ENCODE results near the gene FBXL2. TPM values are rescaled to one million over a fixed set of nuclear protein-coding genes. Genes with fewer than 3 reads are reported as not detected.

FBXL2 gene
- total RNA-seq, 1 donor from 2014 or later, result 23.3 TPM

DNA sequence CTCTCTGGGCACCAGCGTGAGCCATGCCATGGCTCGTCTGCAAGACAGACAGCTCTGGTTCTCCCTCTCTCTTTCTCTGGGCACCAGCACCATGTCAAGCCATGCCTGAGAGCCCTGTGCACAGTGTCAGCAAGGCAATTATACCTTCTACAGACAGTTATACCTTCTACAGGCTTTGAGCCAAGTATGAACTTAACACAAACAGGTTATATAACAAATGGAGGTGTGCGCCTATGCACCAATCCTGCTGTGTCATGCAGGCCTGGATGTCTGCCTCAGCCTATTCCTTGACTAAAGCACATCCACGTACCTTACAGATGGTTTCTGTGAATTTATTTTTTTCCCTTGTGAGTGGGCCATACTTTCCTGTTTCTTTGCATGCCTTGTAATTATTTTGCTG lies 5.9 kb upstream of the FBXL2 start:
- H3K9me3 ChIP-seq (ENCODE audit: insufficient read depth, low read depth, low read length), result no peaks in the 10 kb centered on the region
- DNase-seq (ENCODE audit: low read depth) (no peak), FAIRE-seq (no peak)
- no peaks in the 10 kb centered on the region for H3K27me3 Mint-ChIP-seq (ENCODE audit: low read depth, unreplicated experiment)
- H3K27ac Mint-ChIP-seq (ENCODE audit: unreplicated experiment), result no peak overlapping the region
- H3K4me2 ChIP-seq (ENCODE audit: low read length), result no peak overlapping the region
- no peak overlapping the region for H3K4me3 ChIP-seq (ENCODE audit: insufficient read depth, low read depth, low read length)
- no peaks in the 10 kb centered on the region for H3K4me1 ChIP-seq (ENCODE audit: insufficient read depth, low read length)
- H3K79me2 ChIP-seq (ENCODE audit: insufficient read depth, low read length), result no peaks in the 10 kb centered on the region
- no peak overlapping the region for H3K4me3 Mint-ChIP-seq (ENCODE audit: unreplicated experiment)
- peaks cover 19% of the 10 kb centered on the region for H3K9me3 Mint-ChIP-seq (ENCODE audit: unreplicated experiment)
- H3K27me3 ChIP-seq (ENCODE audit: insufficient read depth, low read length), result no peaks in the 10 kb centered on the region
- no peak overlapping the region for H3K27ac ChIP-seq (ENCODE audit: low read depth, low read length)
- TF ChIP-seq CTCF (IDR thresholded peaks at IDR 0.05; ENCODE audit: insufficient read depth, low read depth, low read length), result no peak
- TF ChIP-seq EZH2 (IDR thresholded peaks at IDR 0.05; ENCODE audit: insufficient read depth, low read length), result no peak
- H3K9ac ChIP-seq (ENCODE audit: low read length), result no peak overlapping the region
- H4K20me1 ChIP-seq (ENCODE audit: insufficient read depth, low read length), result no peaks in the 10 kb centered on the region
- H3K36me3 Mint-ChIP-seq (ENCODE audit: low read depth, unreplicated experiment), result peaks cover 4% of the 10 kb centered on the region
- no peak overlapping the region for H2AFZ ChIP-seq (ENCODE audit: low read depth, low read length)
- no peaks in the 10 kb centered on the region for H3K36me3 ChIP-seq (ENCODE audit: insufficient read depth, low read length)
- no peaks in the 10 kb centered on the region for H3K4me1 Mint-ChIP-seq (ENCODE audit: low read depth, unreplicated experiment)

GRCh38 chr3:33273628-33274027 lies 3.6 kb upstream of the FBXL2 start:
- no peaks in the 10 kb centered on the region for H4K20me1 ChIP-seq (ENCODE audit: insufficient read depth, low read length)

More at GRCh38 chr3:33273628-33274027, 3.6 kb upstream of the FBXL2 start:
- no peak overlapping the region for H3K9ac ChIP-seq (ENCODE audit: low read length)
- TF ChIP-seq EZH2 (IDR thresholded peaks at IDR 0.05; ENCODE audit: insufficient read depth, low read length) (no peak), CTCF (IDR thresholded peaks at IDR 0.05; ENCODE audit: insufficient read depth, low read depth, low read length) (no peak)
- Mint-ChIP-seq H3K4me1 (ENCODE audit: low read depth, unreplicated experiment) (peaks cover under 1% of the 10 kb centered on the region), H3K27me3 (ENCODE audit: low read depth, unreplicated experiment) (no peaks in the 10 kb centered on the region), H3K27ac (ENCODE audit: unreplicated experiment) (no peak overlapping the region), H3K4me3 (ENCODE audit: unreplicated experiment) (no peak overlapping the region), H3K9me3 (ENCODE audit: unreplicated experiment) (peaks cover 15% of the 10 kb centered on the region), H3K36me3 (ENCODE audit: low read depth, unreplicated experiment) (peaks cover 4% of the 10 kb centered on the region)
- no peak overlapping the region for H3K4me2 ChIP-seq (ENCODE audit: low read length)
- H3K79me2 ChIP-seq (ENCODE audit: insufficient read depth, low read length), result peaks cover 12% of the 10 kb centered on the region
- H2AFZ ChIP-seq (ENCODE audit: low read depth, low read length), result no peak overlapping the region
- peaks cover 6% of the 10 kb centered on the region for H3K4me1 ChIP-seq (ENCODE audit: insufficient read depth, low read length)
- no peaks in the 10 kb centered on the region for H3K27me3 ChIP-seq (ENCODE audit: insufficient read depth, low read length)
- no peak for FAIRE-seq
- H3K4me3 ChIP-seq (ENCODE audit: insufficient read depth, low read depth, low read length), result no peak overlapping the region
- H3K36me3 ChIP-seq (ENCODE audit: insufficient read depth, low read length), result no peaks in the 10 kb centered on the region
- no peak for DNase-seq (ENCODE audit: low read depth)
- H3K9me3 ChIP-seq (ENCODE audit: insufficient read depth, low read depth, low read length), result no peaks in the 10 kb centered on the region
- no peak overlapping the region for H3K27ac ChIP-seq (ENCODE audit: low read depth, low read length)

Measured in astrocyte (in vitro differentiated cells and primary cell).